Stimulated activated CD8-positive, alpha-beta memory T cell treated with anti-CD3 and anti-CD28 coated beads, Interleukin-4, amount 100 ng/mL, for 48 hours (primary cell): ENCODE results near the gene RAD18.

ENCODE experiments used
- DNase-seq: peaks from one replicate; pipeline ENCODE4 v3.0.0-alpha.2; 2020

The RAD18 gene

GRCh38 chr3:8893001-8893400 lies 70.3 kb downstream of the RAD18 start:
- no peak for DNase-seq

- DNase-seq = no peak
Measured at GRCh38 chr3:8891774-8892173, 71.5 kb downstream of the RAD18 start.

DNA sequence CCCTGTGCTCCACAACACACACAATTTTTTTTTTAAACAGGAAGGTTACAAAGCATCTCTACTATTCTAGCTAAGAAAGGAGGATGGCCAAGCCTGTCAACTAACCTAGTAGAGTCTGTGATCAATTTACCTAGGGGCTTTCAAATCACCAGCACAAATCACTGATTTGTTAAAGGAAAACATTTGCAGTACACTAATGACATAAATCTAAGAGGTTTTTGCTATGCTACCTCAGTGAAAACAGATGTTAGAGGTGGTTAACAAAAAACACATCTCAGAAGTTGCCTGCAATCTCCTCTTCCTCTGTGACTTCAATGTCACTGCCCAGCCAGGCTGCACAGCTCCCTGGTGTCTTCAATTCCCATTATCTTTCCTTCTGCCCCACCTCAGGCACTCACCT lies 72.0 kb downstream of the RAD18 start:
- DNase-seq = no peak

DNA sequence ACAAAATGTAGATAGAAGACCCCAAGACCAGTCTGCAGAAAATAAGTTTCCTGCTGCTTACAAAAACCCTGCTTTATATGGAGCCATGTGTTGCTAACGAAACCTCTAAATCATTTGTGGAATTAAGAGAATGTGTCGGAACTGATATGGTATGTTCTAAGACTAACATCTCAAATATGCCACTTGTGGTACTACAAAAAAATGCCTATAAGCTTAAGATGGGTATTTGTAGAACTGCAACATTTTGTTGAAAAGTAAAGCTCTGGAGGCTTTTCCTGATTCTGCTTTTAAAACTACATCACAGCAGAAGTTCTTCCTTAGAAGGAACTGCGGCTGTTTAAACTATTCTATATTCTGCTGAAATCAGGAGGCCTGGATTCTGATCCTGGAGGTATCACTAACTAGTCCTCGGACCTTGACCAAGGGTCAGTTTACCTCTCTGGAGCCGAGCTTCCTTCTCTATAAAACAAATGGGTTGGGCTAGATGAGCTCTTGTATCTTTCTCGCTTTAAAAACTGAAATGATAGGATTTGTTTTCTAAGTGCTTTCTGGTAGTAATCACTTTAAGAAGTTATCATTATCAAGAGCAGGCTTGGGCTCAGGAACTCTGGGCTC lies 74.9 kb downstream of the RAD18 start:
- no peak for DNase-seq

- DNase-seq = no peak
Measured at GRCh38 chr3:8887435-8888300, 75.6 kb downstream of the RAD18 start.

DNA sequence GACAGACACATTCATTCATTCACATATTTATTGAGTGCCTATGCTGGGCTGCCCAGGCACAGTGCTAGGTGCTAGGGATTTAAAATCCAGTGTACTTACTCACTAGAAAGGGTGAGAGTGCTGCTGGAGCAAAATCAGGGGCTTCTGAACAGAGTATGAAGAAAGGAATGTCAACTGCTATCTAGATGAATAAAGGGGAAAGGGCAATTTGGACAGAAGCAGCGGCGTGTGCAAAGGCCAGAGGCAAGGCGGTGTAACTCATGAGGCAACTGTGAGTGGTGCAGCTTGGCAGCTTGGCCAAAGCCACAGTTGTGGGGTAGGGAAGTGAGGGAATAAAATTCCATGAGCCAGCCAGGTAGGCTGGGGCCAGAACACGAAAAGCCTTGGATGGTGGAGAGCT lies 76.7 kb downstream of the RAD18 start:
- DNase-seq = no peak

DNA sequence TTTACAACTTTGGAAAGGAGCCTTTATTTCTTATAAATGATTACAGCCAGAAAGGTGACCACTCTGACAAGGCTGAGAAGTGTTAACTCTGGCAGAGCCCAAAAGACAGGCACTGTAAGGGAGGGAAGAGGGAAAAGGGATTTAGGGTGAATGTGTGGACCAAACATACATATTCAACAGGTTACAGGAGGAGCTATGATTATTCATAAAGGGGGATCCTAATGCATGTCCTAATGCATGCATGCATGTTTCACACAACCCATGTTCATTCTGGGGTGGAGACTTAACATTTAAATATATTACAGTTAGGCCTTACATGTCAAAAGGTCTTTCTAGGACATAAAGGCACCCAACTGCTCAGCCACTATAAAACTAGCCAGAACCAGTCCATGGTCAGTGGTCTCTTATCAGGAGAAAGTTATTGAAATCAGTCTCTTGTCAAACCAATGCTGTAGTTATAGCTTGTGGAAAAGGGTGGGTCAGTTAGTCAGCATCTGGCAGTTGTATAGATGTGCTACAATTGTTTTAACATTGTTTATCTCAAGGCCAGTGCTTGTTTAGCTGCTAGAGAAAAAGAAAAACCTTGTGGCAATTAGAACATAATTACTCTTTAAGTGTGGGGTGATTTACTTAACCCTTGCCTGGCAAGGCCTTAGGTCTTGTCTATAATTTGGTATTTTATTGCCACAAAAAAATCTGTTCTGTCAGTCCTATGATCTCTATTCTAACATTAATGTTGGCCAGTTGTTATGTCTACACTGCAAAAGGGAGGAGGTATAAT lies 77.5 kb downstream of the RAD18 start:
- no peak for DNase-seq

GRCh38 chr3:8884630-8885290 lies 78.5 kb downstream of the RAD18 start:
- no peak for DNase-seq

- no peak for DNase-seq
Measured at GRCh38 chr3:8882642-8883041, 80.6 kb downstream of the RAD18 start.

DNA sequence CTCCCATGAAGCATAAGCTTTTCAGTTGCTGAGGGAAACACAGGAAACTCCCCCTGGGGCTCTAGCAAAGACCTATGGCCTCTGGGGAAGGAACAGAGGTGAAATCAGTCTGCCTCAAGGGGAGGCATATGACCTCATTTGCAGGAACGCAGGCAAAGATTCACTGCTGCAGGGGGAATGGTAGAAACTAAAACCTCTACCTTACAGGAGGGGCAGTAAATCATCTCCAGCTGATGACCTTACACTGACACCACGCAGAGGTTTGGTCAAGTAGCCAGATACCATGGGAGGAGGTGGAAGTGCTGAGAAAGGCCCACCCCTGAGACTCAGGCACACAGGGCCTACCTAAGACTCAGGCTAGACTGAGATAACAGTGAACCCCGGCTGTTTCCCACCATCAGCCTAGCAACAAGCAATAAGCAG lies 81.1 kb downstream of the RAD18 start:
- DNase-seq = no peak

DNA sequence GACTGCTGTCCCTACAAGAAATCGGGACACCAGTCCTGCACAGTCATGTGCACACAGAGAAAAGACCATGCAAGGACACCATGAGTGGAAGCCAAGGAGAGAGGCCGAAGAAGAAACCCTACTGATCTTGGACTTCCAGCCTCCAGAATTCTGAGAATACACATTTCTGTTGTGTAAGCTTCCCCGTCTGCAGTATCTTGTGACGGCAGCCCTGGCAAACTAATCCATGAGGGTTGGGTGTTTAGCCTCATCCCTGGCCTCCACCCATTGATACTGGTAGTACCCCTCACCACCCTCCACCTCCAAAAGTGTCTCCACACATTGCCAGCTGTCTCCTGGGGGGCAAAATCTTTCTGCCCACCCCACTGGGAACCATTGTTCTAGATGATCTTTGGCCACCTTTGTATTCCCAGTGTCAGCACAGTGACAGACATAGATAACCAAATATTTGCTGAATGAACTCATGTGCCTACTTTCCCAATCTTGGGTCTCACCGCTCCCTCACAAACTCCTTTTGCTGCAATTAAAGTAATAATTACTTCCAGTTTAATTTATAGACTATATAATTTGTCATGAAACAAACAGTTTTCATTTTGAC lies 83.8 kb downstream of the RAD18 start:
- DNase-seq = no peak

DNA sequence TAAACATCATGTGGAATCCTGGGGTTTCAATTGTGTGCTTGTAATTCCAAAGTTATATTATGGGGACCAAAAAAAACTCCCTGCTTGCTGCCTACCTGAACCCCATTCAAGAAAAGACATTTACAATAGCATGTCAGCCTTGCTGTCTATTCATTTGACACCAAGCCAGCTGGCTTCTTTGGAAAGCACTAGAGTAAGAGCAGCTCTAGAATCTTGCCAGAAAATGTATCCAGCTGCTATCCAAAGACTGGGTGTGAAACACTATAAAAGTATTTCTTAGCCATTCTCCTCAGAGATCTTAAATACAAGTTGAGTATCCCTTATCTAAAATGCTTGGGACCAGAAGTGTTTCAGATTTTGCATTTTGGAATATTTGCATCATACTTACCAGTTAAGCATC lies 87.4 kb downstream of the RAD18 start:
- DNase-seq = no peak

DNA sequence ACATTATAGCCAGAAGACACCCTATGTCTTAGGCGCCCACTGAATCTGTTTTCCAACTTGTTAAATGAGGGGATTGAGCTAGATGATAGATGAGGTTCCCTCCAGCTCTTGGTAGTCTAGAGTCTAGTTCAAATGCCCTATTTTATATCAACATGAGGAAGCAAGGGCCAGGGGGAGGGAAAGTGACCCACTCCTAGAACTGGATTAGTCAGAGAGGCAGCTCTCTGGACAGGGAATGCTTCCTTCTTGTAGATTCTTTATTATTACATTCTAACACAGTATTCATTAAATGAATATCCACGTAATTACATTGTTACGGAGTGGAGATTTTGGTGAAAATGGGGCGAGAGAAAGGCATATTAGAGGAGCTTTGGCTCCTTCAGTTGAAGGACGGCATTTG lies 89.5 kb downstream of the RAD18 start:
- no peak for DNase-seq

DNA sequence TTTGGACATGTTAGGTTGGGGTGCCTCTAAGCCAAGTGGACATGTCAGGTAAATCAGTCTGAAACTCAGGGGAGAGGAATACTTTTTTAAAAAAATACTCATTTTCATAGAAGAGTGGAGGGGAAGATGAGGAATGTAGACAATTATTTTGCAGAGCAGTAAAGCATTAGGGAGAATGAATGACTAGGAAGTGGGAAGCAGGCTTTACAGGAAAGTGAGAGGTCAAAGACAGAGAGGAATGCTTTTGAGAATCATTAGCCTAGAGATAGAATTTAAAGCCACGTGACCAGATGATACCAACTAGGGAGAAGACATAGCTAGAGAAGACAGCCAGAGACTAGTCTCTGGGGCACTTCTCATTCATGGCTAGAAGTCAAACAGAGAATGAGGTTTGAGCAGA lies 91.0 kb downstream of the RAD18 start:
- no peak for DNase-seq

GRCh38 chr3:8871306-8871705 lies 92.0 kb downstream of the RAD18 start:
- DNase-seq = no peak

DNA sequence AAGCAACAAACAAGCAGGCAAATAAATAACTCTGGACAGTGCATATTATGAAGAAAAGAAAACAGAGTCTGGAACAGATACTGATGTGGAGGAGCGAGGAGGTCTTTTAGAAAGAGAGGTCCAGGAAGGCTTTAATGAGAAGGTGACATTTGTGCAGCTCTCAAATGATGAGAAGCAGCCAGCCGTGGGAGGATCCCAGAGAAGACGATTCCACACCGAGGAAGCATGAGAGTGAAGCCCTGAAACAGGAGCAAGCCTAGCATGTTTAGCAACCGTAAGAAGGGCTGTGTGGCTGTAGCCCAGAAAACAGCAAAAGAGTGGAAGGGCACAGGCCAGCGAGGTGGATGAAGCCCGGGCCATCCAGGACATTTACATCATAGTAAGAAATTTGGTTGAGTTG lies 93.1 kb downstream of the RAD18 start:
- DNase-seq = no peak

GRCh38 chr3:8869613-8870012 lies 93.7 kb downstream of the RAD18 start:
- no peak for DNase-seq

GRCh38 chr3:8868996-8869395 lies 94.3 kb downstream of the RAD18 start:
- DNase-seq = no peak

DNA sequence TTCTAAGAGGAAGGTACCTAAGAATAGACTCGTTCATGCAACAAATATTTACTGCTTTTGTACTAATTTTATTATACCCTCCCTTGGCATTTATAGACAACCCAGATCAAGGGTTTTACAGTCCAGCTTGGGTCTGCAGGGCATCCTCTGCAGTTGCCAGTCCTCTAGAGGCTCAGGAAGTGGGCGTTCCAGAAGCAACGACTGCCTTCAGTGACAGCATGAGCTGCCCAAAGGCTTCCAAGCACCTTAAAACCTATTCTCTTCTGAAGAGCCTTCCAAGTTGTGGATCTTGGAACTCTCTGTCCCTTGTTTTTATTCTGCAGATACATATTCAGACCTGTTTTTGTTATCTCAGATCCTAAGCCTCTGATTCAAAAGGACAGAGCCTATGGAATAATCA lies 95.6 kb downstream of the RAD18 start:
- DNase-seq = no peak

DNA sequence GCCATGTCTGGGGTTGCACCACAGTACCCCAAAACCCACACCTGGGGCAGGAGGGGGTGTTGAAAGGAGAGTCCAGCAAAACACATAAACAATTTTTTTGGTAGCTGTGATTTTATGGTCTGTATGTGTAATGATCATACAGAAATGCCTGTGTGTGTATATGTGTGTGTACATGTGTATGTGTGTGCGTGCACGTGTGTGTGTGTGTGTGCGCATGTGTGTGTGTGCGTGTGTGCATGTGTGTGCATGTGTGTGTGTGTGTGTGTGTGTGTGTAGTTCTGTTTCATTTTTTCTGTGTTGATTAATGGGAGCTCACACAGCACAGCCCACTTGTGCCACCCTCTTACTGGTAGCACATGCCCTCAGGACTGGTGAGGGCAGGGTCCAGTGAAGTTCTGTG lies 97.6 kb downstream of the RAD18 start:
- DNase-seq = no peak

GRCh38 chr3:8864402-8865350 lies 98.6 kb downstream of the RAD18 start:
- DNase-seq = no peak

DNA sequence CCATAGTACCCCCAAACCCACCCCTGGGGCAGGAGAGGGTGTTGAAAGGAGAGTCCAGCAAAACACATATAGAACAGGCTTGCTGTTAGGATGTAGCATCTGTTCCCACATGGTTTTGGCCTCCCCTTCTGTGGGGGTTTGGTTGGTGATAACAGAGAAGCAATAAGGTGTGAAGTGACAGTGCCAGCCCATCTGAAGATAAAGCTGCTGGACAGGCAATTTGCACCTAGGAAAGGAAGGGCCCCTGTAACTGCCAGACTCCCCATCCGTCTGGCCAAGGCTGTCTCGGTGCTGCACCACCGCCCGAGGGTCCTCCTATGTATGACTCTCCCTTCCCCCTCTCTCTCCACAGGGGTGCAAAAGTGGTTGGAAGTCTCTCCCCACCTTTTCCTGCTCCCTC lies 99.4 kb downstream of the RAD18 start:
- DNase-seq = no peak
